GM23338 (cell line): ENCODE results near the gene FHIT. TPM values are rescaled to one million over a fixed set of nuclear protein-coding genes. Genes with fewer than 3 reads are reported as not detected.
A peak's percentile ranks its signal among the peaks of the same experiment; 100 is the strongest.

Experiments
- ATAC-seq: fragments of 200-7000 bp; cut with Tn5 transposase; 3 replicates; pipeline ENCODE4 v1.9.1; 2020
- DNase-seq: peaks from one replicate; pipeline ENCODE4 v3.0.0-alpha.2; 2015; ENCODE audit warnings: low spot score
- H2AFZ ChIP-seq: fragments of 200-600 bp; sonication (generic); 2 replicates; pipeline ENCODE4 v1.8.0; 2016; ENCODE audit warnings: antibody characterized with exemption, mild to moderate bottlenecking, moderate library complexity
- H3F3A ChIP-seq: fragments of 200-600 bp; sonication (generic); replicated peaks from 2 replicates; pipeline ENCODE4 v1.8.0; 2017; ENCODE audit warnings: antibody characterized with exemption, mixed run types, low read depth
- H3K27ac ChIP-seq: fragments of 200-600 bp; sonication (generic); 2 replicates; pipeline ENCODE4 v1.6.1; 2016; ENCODE audit warnings: low read depth
- H3K27me3 ChIP-seq: fragments of 200-600 bp; sonication (generic); 2 replicates; pipeline ENCODE4 v1.8.0; 2016; ENCODE audit warnings: mild to moderate bottlenecking, mixed run types, moderate library complexity; ENCODE audit not compliant: insufficient read depth
- H3K36me3 ChIP-seq: fragments of 200-600 bp; sonication (generic); 2 replicates; pipeline ENCODE4 v1.8.0; 2016; ENCODE audit warnings: mild to moderate bottlenecking; ENCODE audit not compliant: insufficient read depth
- H3K4me1 ChIP-seq: fragments of 200-600 bp; sonication (generic); 2 replicates; pipeline ENCODE4 v1.8.0; 2016; ENCODE audit warnings: mild to moderate bottlenecking, moderate library complexity; ENCODE audit not compliant: insufficient read depth
- H3K4me2 ChIP-seq: fragments of 200-600 bp; sonication (generic); 2 replicates; pipeline ENCODE4 v1.7.1; 2017; ENCODE audit warnings: mixed run types
- H3K4me3 ChIP-seq: fragments of 200-600 bp; sonication (generic); 2 replicates; pipeline ENCODE4 v1.6.1; 2016; ENCODE audit warnings: mixed run types
- H3K79me2 ChIP-seq: fragments of 200-600 bp; sonication (generic); replicated peaks from 2 replicates; pipeline ENCODE4 v1.8.0; 2017; ENCODE audit warnings: mild to moderate bottlenecking; ENCODE audit not compliant: insufficient read depth
- H3K9me2 ChIP-seq: fragments of 200-600 bp; sonication (generic); 2 replicates; pipeline ENCODE4 v1.8.0; 2017; ENCODE audit not compliant: insufficient read depth
- H4K20me1 ChIP-seq: fragments of 200-600 bp; sonication (generic); replicated peaks from 2 replicates; pipeline ENCODE4 v1.8.0; 2017; ENCODE audit warnings: mild to moderate bottlenecking; ENCODE audit not compliant: insufficient read depth
- H3K27ac Mint-ChIP-seq: 2 replicates; pipeline ENCODE4 v1.8.0; 2020; ENCODE audit warnings: inconsistent platforms, mild to moderate bottlenecking, moderate library complexity, mixed read lengths
- H3K27me3 Mint-ChIP-seq: 3 replicates; pipeline ENCODE4 v1.8.0; 2022; ENCODE audit warnings: low read depth, mild to moderate bottlenecking, moderate library complexity, mixed read lengths, inconsistent platforms; ENCODE audit not compliant: insufficient read depth, poor library complexity
- H3K36me3 Mint-ChIP-seq: 3 replicates; pipeline ENCODE4 v1.8.0; 2021; ENCODE audit warnings: low read depth, mild to moderate bottlenecking, inconsistent platforms, moderate library complexity, mixed read lengths
- H3K4me1 Mint-ChIP-seq: 3 replicates; pipeline ENCODE4 v1.8.0; 2020; ENCODE audit warnings: mild to moderate bottlenecking, inconsistent platforms, mixed read lengths
- H3K4me3 Mint-ChIP-seq: 3 replicates; pipeline ENCODE4 v1.8.0; 2021; ENCODE audit warnings: moderate library complexity, mild to moderate bottlenecking, inconsistent platforms, mixed read lengths
- H3K9me3 Mint-ChIP-seq: 3 replicates; pipeline ENCODE4 v1.8.0; 2020; ENCODE audit warnings: moderate library complexity, mild to moderate bottlenecking, inconsistent platforms, mixed read lengths
- CTCF ChIP-seq, 2 experiments: fragments of 200-600 bp in 1 of 2; sonication (generic) in 1 of 2; conservative IDR thresholded peaks; 2 replicates each; pipeline versions ENCODE4 v1.5.1 to v1.6.1; 2016 to 2017; ENCODE audit warnings: antibody characterized with exemption in 2 of 2, low read depth in 2 of 2, mild to moderate bottlenecking in 2 of 2, moderate library complexity in 1 of 2
- ETS1 ChIP-seq: IDR thresholded peaks from 2 replicates; pipeline ENCODE4 v1.6.1; 2016; ENCODE audit warnings: antibody characterized with exemption
- EZH2 ChIP-seq: fragments of 200-600 bp; sonication (generic); IDR thresholded peaks from one replicate; pipeline ENCODE4 v1.8.0; 2017; ENCODE audit warnings: antibody characterized with exemption, mild to moderate bottlenecking, low read depth; ENCODE audit not compliant: unreplicated experiment
- JUNB ChIP-seq: IDR thresholded peaks from one replicate; pipeline ENCODE4 v1.6.1; 2016; ENCODE audit warnings: antibody characterized with exemption; ENCODE audit not compliant: unreplicated experiment
- POLR2AphosphoS5 ChIP-seq: IDR thresholded peaks from 2 replicates; pipeline ENCODE4 v1.6.1; 2016; ENCODE audit warnings: antibody characterized with exemption, low read depth
- REST ChIP-seq: IDR thresholded peaks from one replicate; pipeline ENCODE4 v1.6.1; 2018; ENCODE audit warnings: antibody characterized with exemption; ENCODE audit not compliant: unreplicated experiment
- STAT1 ChIP-seq: IDR thresholded peaks from one replicate; pipeline ENCODE4 v1.6.1; 2016; ENCODE audit warnings: antibody characterized with exemption; ENCODE audit not compliant: unreplicated experiment
- ZNF114 ChIP-seq: fragments of 250-450 bp; sonication (Bioruptor Pico); IDR thresholded peaks from 2 replicates; pipeline ENCODE4 v1.5.0; 2020; ENCODE audit warnings: mild to moderate bottlenecking, moderate library complexity
- ZNF331 ChIP-seq: fragments of 250-450 bp; sonication (Bioruptor Pico); IDR thresholded peaks from 2 replicates; pipeline ENCODE4 v1.5.0; 2020; ENCODE audit warnings: low read depth, mild to moderate bottlenecking, moderate library complexity
- ZNF462 ChIP-seq: fragments of 250-450 bp; sonication (Bioruptor Pico); IDR thresholded peaks from 2 replicates; pipeline ENCODE4 v1.5.0; 2020; ENCODE audit warnings: mild to moderate bottlenecking, moderate library complexity
- polyA plus RNA-seq: library from polyadenylated mRNA; unstranded; fragments of >200 nt; fragmentation: Nextera tagmentation; extraction: Ambion mirVana; gene quantifications from 2 replicates; pipeline ENCODE4 v1.2.1, GENCODE V29; 2016
- total RNA-seq: library from RNA; depleted of rRNA; stranded (reverse); fragments of >200 nt; shearing (Covaris generic); gene quantifications from 2 replicates; pipeline ENCODE4 v1.2.3, GENCODE V29; 2014

The FHIT gene
- total and polyA plus RNA-seq, 2 experiments from 2014 or later = 3.0 to 8.3 TPM

GRCh38 chr3:60574046-60574769 lies 677.0 kb downstream of the FHIT start:
- Histone ChIP-seq H3F3A (no peaks in the 10 kb centered on the region), H3K79me2 (no peaks in the 10 kb centered on the region), H4K20me1 (no peaks in the 10 kb centered on the region), H2AFZ (peak overlapping the region; percentile 25; the same call in 1 of the 2 replicates), H3K27ac (no peak overlapping the region), H3K4me3 (no peak overlapping the region), H3K36me3 (no peaks in the 10 kb centered on the region), H3K4me1 (peaks cover 25% of the 10 kb centered on the region), H3K4me2 (no peak overlapping the region), H3K9me2 (peaks cover 2% of the 10 kb centered on the region; the same call in 1 of the 2 replicates), H3K27me3 (no peaks in the 10 kb centered on the region)
- Mint-ChIP-seq H3K27me3 (peaks cover 9% of the 10 kb centered on the region), H3K4me3 (no peak overlapping the region), H3K4me1 (peaks cover 32% of the 10 kb centered on the region), H3K27ac (no peak overlapping the region), H3K36me3 (no peaks in the 10 kb centered on the region), H3K9me3 (no peaks in the 10 kb centered on the region)
- ATAC-seq (no peak), DNase-seq (no peak)
- TF ChIP-seq JUNB = no peak
- TF ChIP-seq ETS1 = no peak
- no peak for TF ChIP-seq STAT1
- no peak for TF ChIP-seq POLR2AphosphoS5
- TF ChIP-seq REST = no peak
- TF ChIP-seq CTCF (conservative IDR thresholded peaks at IDR 0.05; ENCODE audit: low read depth in 2 of 2) = no peak
- TF ChIP-seq EZH2 = no peak
- no peak for TF ChIP-seq ZNF114 (CRISPR knock-in tag)
- TF ChIP-seq ZNF462 (CRISPR knock-in tag) = no peak
- no peak for TF ChIP-seq ZNF331
